Ishikawa (cell line): ENCODE results near the gene ZCCHC17.

ENCODE experiments used
- CEBPB ChIP-seq: IDR thresholded peaks from 2 replicates; pipeline ENCODE4 v1.6.1; 2012
- FOXM1 ChIP-seq: IDR thresholded peaks from 2 replicates; pipeline ENCODE4 v1.6.1; 2012; ENCODE audit warnings: low read depth, borderline replicate concordance
- RAD21 ChIP-seq: IDR thresholded peaks from 2 replicates; pipeline ENCODE4 v1.6.1; 2012; ENCODE audit warnings: low read depth
- TAF1 ChIP-seq: IDR thresholded peaks from 2 replicates; pipeline ENCODE4 v1.6.1; 2012; ENCODE audit warnings: low read depth, mild to moderate bottlenecking
- TCF12 ChIP-seq: IDR thresholded peaks from 2 replicates; pipeline ENCODE4 v1.6.1; 2012; ENCODE audit warnings: low read depth
- TEAD4 ChIP-seq: IDR thresholded peaks from 2 replicates; pipeline ENCODE4 v1.6.1; 2012
- YY1 ChIP-seq: IDR thresholded peaks from 2 replicates; pipeline ENCODE4 v1.6.1; 2012; ENCODE audit warnings: low read depth
- TF ChIP-seq, protein P1 (sequence below): IDR thresholded peaks from 2 replicates; pipeline ENCODE4 v1.6.1; 2012; ENCODE audit warnings: low read depth, mild to moderate bottlenecking
- TF ChIP-seq, protein P2 (sequence below): IDR thresholded peaks from 2 replicates; pipeline ENCODE4 v1.6.1; 2012
- TF ChIP-seq, protein P3 (sequence below): IDR thresholded peaks from 2 replicates; pipeline ENCODE4 v1.6.1; 2012

DNA sequence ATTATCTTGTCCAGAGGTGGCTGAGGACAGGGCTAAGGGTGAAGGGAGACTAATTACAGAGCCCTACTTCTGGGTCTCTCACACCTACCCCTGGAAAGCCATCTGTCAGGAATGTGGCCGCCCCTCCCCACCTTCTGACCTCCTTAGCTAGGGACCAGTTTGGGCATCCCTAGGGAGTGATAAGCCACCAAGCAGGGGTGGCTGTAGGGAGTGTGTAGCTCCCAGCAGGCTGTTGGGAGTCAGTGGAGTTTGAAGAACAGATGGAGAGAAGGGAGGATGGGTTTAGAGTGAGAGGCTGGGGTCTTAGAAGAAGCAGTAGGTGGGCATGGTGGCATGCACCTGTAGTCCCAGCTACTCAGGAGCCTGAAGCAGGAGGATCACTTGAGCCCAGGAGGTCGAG, 115.4 kb downstream of the ZCCHC17 start:
- TF ChIP-seq FOXM1: no peak
- TF ChIP-seq RAD21: no peak
- no peak for TF ChIP-seq TEAD4
- TF ChIP-seq TCF12: no peak
- no peak for TF ChIP-seq TAF1
- TF ChIP-seq CEBPB: no peak
- TF ChIP-seq, protein P1, sequence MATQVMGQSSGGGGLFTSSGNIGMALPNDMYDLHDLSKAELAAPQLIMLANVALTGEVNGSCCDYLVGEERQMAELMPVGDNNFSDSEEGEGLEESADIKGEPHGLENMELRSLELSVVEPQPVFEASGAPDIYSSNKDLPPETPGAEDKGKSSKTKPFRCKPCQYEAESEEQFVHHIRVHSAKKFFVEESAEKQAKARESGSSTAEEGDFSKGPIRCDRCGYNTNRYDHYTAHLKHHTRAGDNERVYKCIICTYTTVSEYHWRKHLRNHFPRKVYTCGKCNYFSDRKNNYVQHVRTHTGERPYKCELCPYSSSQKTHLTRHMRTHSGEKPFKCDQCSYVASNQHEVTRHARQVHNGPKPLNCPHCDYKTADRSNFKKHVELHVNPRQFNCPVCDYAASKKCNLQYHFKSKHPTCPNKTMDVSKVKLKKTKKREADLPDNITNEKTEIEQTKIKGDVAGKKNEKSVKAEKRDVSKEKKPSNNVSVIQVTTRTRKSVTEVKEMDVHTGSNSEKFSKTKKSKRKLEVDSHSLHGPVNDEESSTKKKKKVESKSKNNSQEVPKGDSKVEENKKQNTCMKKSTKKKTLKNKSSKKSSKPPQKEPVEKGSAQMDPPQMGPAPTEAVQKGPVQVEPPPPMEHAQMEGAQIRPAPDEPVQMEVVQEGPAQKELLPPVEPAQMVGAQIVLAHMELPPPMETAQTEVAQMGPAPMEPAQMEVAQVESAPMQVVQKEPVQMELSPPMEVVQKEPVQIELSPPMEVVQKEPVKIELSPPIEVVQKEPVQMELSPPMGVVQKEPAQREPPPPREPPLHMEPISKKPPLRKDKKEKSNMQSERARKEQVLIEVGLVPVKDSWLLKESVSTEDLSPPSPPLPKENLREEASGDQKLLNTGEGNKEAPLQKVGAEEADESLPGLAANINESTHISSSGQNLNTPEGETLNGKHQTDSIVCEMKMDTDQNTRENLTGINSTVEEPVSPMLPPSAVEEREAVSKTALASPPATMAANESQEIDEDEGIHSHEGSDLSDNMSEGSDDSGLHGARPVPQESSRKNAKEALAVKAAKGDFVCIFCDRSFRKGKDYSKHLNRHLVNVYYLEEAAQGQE: no peak
- TF ChIP-seq, protein P2, sequence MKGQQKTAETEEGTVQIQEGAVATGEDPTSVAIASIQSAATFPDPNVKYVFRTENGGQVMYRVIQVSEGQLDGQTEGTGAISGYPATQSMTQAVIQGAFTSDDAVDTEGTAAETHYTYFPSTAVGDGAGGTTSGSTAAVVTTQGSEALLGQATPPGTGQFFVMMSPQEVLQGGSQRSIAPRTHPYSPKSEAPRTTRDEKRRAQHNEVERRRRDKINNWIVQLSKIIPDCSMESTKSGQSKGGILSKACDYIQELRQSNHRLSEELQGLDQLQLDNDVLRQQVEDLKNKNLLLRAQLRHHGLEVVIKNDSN: no peak
- TF ChIP-seq, protein P3, sequence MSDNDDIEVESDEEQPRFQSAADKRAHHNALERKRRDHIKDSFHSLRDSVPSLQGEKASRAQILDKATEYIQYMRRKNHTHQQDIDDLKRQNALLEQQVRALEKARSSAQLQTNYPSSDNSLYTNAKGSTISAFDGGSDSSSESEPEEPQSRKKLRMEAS: no peak
- TF ChIP-seq YY1: no peak
